DND-41 (cell line): ENCODE data around the gene NT5C.

Experiments
- EZH2 ChIP-seq: IDR thresholded peaks from 3 replicates; pipeline ENCODE4 v1.6.1; 2012; ENCODE audit warnings: borderline replicate concordance, low read depth, mild to moderate bottlenecking, moderate library complexity, low read length, inconsistent platforms; ENCODE audit not compliant: severe bottlenecking
- TF ChIP-seq, protein P1 (sequence below): IDR thresholded peaks from 2 replicates; pipeline ENCODE4 v1.5.1; 2012; ENCODE audit warnings: borderline replicate concordance, low read length, moderate library complexity, mild to moderate bottlenecking; ENCODE audit not compliant: poor library complexity, severe bottlenecking; ENCODE audit errors: extremely low read depth

GRCh38 chr17:75108193-75108592 is 23.3 kb downstream of the NT5C start:
- TF ChIP-seq, protein P1, sequence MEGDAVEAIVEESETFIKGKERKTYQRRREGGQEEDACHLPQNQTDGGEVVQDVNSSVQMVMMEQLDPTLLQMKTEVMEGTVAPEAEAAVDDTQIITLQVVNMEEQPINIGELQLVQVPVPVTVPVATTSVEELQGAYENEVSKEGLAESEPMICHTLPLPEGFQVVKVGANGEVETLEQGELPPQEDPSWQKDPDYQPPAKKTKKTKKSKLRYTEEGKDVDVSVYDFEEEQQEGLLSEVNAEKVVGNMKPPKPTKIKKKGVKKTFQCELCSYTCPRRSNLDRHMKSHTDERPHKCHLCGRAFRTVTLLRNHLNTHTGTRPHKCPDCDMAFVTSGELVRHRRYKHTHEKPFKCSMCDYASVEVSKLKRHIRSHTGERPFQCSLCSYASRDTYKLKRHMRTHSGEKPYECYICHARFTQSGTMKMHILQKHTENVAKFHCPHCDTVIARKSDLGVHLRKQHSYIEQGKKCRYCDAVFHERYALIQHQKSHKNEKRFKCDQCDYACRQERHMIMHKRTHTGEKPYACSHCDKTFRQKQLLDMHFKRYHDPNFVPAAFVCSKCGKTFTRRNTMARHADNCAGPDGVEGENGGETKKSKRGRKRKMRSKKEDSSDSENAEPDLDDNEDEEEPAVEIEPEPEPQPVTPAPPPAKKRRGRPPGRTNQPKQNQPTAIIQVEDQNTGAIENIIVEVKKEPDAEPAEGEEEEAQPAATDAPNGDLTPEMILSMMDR, result no peak
- TF ChIP-seq EZH2, result no peak
